ENCODE measurements around the gene TAPT1.

TAPT1 gene

DNA sequence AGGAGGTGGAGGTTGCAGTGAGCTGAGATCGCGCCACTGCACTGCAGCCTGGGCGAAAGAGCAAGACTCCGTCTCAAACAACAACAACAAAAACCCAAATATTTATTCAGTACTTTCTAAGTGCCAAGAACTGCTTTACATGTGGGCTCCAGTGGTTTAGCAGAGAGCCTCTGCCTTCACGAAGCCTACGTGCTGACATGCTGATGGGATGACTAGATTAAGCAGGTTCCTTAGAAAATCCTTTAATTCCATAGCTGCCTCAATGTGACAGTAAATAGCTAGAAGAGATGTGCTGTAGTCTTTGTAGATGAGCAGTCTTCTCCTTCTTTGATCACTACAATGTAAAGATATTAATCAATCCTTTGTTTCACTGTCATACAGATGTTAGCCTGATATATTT is 49.6 kb downstream of the TAPT1 start:
- Histone ChIP-seq H3K36me3 (ENCODE audit: insufficient read depth, low read length) (peaks cover 76% of the 10 kb centered on the region), H2AFZ (ENCODE audit: low read length) (no peak overlapping the region), H3K4me1 (ENCODE audit: insufficient read depth, low read length, poor library complexity, severe bottlenecking) (no peaks in the 10 kb centered on the region), H3K4me3 (ENCODE audit: low read length, poor library complexity, severe bottlenecking) (no peak overlapping the region), H3K27me3 (ENCODE audit: insufficient read depth, low read length, poor library complexity, severe bottlenecking) (no peaks in the 10 kb centered on the region), H3K79me2 (ENCODE audit: insufficient read depth, low read length) (no peaks in the 10 kb centered on the region), H3K9me2 (replicated peaks; ENCODE audit: low read depth, low read length) (no peaks in the 10 kb centered on the region), H3K9ac (ENCODE audit: low read depth, low read length, poor library complexity, severe bottlenecking) (no peak overlapping the region), H3F3A (ENCODE audit: low read depth) (no peaks in the 10 kb centered on the region), H3K4me2 (ENCODE audit: low read depth, low read length, poor library complexity, severe bottlenecking) (no peak overlapping the region), H4K20me1 (ENCODE audit: insufficient read depth, low read length, poor library complexity, severe bottlenecking) (no peaks in the 10 kb centered on the region), H3K9me3 (ENCODE audit: insufficient read depth, low read depth, low read length) (no peaks in the 10 kb centered on the region)
- no peak for TF ChIP-seq EZH2phosphoT487 (IDR thresholded peaks at IDR 0.05; ENCODE audit: borderline replicate concordance)

- no peak for TF ChIP-seq EZH2phosphoT487 (IDR thresholded peaks at IDR 0.05; ENCODE audit: borderline replicate concordance)
- TF ChIP-seq, protein P1, sequence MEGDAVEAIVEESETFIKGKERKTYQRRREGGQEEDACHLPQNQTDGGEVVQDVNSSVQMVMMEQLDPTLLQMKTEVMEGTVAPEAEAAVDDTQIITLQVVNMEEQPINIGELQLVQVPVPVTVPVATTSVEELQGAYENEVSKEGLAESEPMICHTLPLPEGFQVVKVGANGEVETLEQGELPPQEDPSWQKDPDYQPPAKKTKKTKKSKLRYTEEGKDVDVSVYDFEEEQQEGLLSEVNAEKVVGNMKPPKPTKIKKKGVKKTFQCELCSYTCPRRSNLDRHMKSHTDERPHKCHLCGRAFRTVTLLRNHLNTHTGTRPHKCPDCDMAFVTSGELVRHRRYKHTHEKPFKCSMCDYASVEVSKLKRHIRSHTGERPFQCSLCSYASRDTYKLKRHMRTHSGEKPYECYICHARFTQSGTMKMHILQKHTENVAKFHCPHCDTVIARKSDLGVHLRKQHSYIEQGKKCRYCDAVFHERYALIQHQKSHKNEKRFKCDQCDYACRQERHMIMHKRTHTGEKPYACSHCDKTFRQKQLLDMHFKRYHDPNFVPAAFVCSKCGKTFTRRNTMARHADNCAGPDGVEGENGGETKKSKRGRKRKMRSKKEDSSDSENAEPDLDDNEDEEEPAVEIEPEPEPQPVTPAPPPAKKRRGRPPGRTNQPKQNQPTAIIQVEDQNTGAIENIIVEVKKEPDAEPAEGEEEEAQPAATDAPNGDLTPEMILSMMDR (conservative IDR thresholded peaks at IDR 0.05; ENCODE audit: low read length), result no peak
- Histone ChIP-seq H3K9ac (ENCODE audit: low read depth, low read length, poor library complexity, severe bottlenecking) (no peak overlapping the region), H3K36me3 (ENCODE audit: insufficient read depth, low read length) (peaks cover 81% of the 10 kb centered on the region)
Observed at GRCh38 chr4:16171831-16172230, 54.4 kb downstream of the TAPT1 start.

DNA sequence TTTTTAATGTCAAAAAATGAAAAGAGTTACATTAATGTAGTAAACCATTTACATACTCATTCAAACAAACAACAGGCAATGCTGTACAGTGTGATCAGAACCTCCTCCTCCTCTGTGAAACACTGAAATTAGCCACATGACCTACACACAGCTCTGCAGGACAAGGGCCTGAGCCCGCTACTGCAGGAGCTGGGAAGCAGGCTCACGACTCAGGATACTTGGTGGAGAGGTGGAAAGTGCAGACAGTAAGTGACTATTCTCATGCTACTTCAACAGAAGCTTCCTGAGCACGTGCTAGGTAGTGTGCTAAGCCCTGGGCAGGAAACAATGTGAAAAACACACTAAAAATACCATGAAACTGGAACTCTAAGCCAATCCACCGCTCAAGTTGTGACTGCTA is 56.8 kb downstream of the TAPT1 start:
- Histone ChIP-seq H2AFZ (ENCODE audit: low read length) (no peak overlapping the region), H3K9ac (ENCODE audit: low read depth, low read length, poor library complexity, severe bottlenecking) (no peak overlapping the region), H3K36me3 (ENCODE audit: insufficient read depth, low read length) (peaks cover 89% of the 10 kb centered on the region), H3K4me1 (ENCODE audit: insufficient read depth, low read length, poor library complexity, severe bottlenecking) (no peaks in the 10 kb centered on the region), H3K4me3 (ENCODE audit: low read length, poor library complexity, severe bottlenecking) (no peak overlapping the region), H3K9me3 (ENCODE audit: insufficient read depth, low read depth, low read length) (no peaks in the 10 kb centered on the region), H3K27me3 (ENCODE audit: insufficient read depth, low read length, poor library complexity, severe bottlenecking) (no peaks in the 10 kb centered on the region), H3K9me2 (replicated peaks; ENCODE audit: low read depth, low read length) (no peaks in the 10 kb centered on the region), H3F3A (ENCODE audit: low read depth) (no peaks in the 10 kb centered on the region), H3K4me2 (ENCODE audit: low read depth, low read length, poor library complexity, severe bottlenecking) (no peak overlapping the region), H3K79me2 (ENCODE audit: insufficient read depth, low read length) (no peaks in the 10 kb centered on the region), H4K20me1 (ENCODE audit: insufficient read depth, low read length, poor library complexity, severe bottlenecking) (no peaks in the 10 kb centered on the region)
- TF ChIP-seq, protein P1 (conservative IDR thresholded peaks at IDR 0.05; ENCODE audit: low read length), result no peak
- TF ChIP-seq EZH2phosphoT487 (IDR thresholded peaks at IDR 0.05; ENCODE audit: borderline replicate concordance), result no peak

More at GRCh38 chr4:16171831-16172230, 54.4 kb downstream of the TAPT1 start:
- Histone ChIP-seq H3F3A (ENCODE audit: low read depth) (no peaks in the 10 kb centered on the region), H3K4me3 (ENCODE audit: low read length, poor library complexity, severe bottlenecking) (no peak overlapping the region), H3K9me3 (ENCODE audit: insufficient read depth, low read depth, low read length) (no peaks in the 10 kb centered on the region), H3K27me3 (ENCODE audit: insufficient read depth, low read length, poor library complexity, severe bottlenecking) (no peaks in the 10 kb centered on the region), H3K4me2 (ENCODE audit: low read depth, low read length, poor library complexity, severe bottlenecking) (no peak overlapping the region), H3K9me2 (replicated peaks; ENCODE audit: low read depth, low read length) (no peaks in the 10 kb centered on the region), H3K4me1 (ENCODE audit: insufficient read depth, low read length, poor library complexity, severe bottlenecking) (no peaks in the 10 kb centered on the region), H2AFZ (ENCODE audit: low read length) (no peak overlapping the region), H3K79me2 (ENCODE audit: insufficient read depth, low read length) (no peaks in the 10 kb centered on the region), H4K20me1 (ENCODE audit: insufficient read depth, low read length, poor library complexity, severe bottlenecking) (no peaks in the 10 kb centered on the region)

DNA sequence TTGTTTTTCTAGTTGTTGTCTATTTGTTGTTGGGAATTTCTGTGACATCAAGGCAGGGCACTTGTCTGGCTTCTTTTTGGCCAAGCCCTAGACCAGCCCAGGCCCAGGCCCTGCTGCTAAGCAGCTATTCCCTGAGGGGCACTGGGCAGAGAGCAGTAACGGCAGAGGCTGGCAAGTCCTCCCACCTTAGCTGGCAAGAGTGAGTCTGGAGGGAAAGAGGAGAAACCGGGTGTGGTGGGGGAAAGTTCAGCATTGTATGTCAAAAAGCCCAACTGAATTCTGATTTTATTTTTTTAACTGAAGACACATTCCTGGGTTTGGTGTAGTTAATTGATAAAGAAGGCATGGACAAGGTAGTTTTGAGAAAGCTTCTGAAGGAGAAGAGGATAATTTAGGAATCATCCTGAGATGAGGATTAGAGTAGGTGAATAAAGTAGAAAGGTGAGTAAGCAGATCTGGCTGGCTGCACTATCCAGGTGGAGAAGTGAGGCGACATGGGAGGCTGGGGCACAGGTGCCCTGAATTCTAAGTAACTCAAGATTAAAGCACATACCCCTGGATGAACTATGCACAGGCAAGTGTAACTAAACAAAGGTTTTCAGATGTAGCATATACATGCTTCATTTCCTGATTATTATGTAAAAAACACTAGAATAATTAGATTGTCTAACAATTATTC is 57.4 kb downstream of the TAPT1 start:
- H3K4me2 ChIP-seq (ENCODE audit: low read depth, low read length, poor library complexity, severe bottlenecking), result no peak overlapping the region
- no peaks in the 10 kb centered on the region for H3K27me3 ChIP-seq (ENCODE audit: insufficient read depth, low read length, poor library complexity, severe bottlenecking)
- H2AFZ ChIP-seq (ENCODE audit: low read length), result no peak overlapping the region
- H3K9ac ChIP-seq (ENCODE audit: low read depth, low read length, poor library complexity, severe bottlenecking), result no peak overlapping the region
- no peaks in the 10 kb centered on the region for H3K4me1 ChIP-seq (ENCODE audit: insufficient read depth, low read length, poor library complexity, severe bottlenecking)
- no peaks in the 10 kb centered on the region for H3K9me2 ChIP-seq (replicated peaks; ENCODE audit: low read depth, low read length)
- TF ChIP-seq, protein P1 (conservative IDR thresholded peaks at IDR 0.05; ENCODE audit: low read length), result no peak
- no peak for TF ChIP-seq EZH2phosphoT487 (IDR thresholded peaks at IDR 0.05; ENCODE audit: borderline replicate concordance)
- no peaks in the 10 kb centered on the region for H4K20me1 ChIP-seq (ENCODE audit: insufficient read depth, low read length, poor library complexity, severe bottlenecking)
- H3F3A ChIP-seq (ENCODE audit: low read depth), result no peaks in the 10 kb centered on the region
- H3K79me2 ChIP-seq (ENCODE audit: insufficient read depth, low read length), result no peaks in the 10 kb centered on the region
- H3K9me3 ChIP-seq (ENCODE audit: insufficient read depth, low read depth, low read length), result no peaks in the 10 kb centered on the region
- no peak overlapping the region for H3K4me3 ChIP-seq (ENCODE audit: low read length, poor library complexity, severe bottlenecking)
- peaks cover 89% of the 10 kb centered on the region for H3K36me3 ChIP-seq (ENCODE audit: insufficient read depth, low read length)

Data from Loucy (cell line).